HG03039 (cell line): Measurements from ENCODE around the gene RTN4RL2.

ENCODE experiments used
- ATAC-seq: cut with Tn5 transposase; IDR thresholded peaks from one replicate; pipeline ENCODE4 v1.9.1; 2021; ENCODE audit warnings: mild to moderate bottlenecking, moderate library complexity; ENCODE audit not compliant: unreplicated experiment

RTN4RL2 gene

GRCh38 chr11:57460022-57460757 is at the start of gene RTN4RL2:
Gene RTN4RL2, plus strand, starts transcription at chr11:57460528. Its CDS starts 338 bp downstream, at chr11:57460866.
- no peak for ATAC-seq

DNA sequence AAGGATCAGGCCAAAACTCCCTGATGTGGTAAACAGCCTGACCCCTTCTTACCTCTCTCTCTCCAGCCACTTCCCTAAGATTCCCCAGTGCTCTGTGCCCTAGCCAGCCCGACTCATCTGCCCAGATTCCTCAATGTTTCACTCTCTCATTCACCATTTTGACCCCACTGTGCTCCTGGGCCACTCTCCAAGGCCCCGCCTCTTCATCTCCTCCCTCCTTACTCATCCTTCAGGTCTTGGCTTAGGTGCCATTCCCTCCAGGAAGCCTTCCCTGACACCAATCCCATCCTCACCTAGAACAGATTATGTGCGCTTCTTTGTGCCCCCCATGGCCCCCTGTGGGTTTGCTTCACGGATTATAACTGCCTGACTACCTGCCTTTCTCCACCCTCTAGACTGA is 46.6 kb upstream of the RTN4RL2 start:
- ATAC-seq = no peak

GRCh38 chr11:57414612-57415212 is 45.6 kb upstream of the RTN4RL2 start:
- no peak for ATAC-seq

DNA sequence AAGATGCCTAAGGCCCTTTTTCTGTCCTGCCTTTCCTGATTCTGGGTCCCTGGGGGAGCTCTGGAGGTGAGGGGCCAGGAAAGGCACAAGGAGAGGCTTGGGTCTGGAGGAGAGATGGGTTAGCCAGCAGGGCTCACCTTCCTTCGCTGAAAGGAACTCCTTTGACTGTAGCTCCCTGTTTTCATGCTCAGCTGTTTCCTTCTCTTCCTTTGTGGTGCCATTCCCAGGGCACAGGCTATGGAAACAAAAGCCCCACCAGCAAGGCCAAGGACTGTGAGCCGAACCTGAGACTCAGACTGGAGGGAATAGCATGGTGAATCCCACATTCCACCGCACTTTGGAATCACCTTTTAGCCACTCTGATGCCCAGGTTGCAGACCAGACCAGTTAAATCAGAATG is 43.9 kb upstream of the RTN4RL2 start:
- ATAC-seq = no peak

- ATAC-seq = no peak
These were observed 43.3 kb upstream of the RTN4RL2 start for GRCh38 chr11:57417056-57417455.

- ATAC-seq = no peak
These were observed 42.2 kb upstream of the RTN4RL2 start for GRCh38 chr11:57418131-57418530.

- no peak for ATAC-seq
These were observed 41.2 kb upstream of the RTN4RL2 start for GRCh38 chr11:57419146-57419545.

- no peak for ATAC-seq
These were observed 39.3 kb upstream of the RTN4RL2 start for GRCh38 chr11:57421066-57421465.

GRCh38 chr11:57421805-57422204 is 38.5 kb upstream of the RTN4RL2 start:
- no peak for ATAC-seq

DNA sequence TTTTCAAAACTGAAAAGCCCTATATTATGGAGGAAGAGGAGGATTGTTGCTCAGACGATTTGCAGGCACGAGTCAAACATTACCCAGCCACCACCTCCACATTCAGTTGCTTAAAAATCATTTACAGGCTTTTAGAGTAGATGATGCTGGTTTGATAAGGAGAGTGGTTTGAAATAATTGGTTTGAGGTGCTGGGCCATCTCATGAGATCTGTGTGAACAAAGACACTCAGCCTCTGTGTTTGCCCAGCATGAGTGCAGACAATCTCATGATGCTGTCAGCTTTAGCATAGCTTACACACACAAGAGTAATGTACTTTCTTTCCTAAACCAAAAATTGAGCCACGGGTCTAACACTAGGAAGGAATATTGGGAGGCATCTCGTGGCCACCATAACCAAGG is 37.7 kb upstream of the RTN4RL2 start:
- no peak for ATAC-seq

DNA sequence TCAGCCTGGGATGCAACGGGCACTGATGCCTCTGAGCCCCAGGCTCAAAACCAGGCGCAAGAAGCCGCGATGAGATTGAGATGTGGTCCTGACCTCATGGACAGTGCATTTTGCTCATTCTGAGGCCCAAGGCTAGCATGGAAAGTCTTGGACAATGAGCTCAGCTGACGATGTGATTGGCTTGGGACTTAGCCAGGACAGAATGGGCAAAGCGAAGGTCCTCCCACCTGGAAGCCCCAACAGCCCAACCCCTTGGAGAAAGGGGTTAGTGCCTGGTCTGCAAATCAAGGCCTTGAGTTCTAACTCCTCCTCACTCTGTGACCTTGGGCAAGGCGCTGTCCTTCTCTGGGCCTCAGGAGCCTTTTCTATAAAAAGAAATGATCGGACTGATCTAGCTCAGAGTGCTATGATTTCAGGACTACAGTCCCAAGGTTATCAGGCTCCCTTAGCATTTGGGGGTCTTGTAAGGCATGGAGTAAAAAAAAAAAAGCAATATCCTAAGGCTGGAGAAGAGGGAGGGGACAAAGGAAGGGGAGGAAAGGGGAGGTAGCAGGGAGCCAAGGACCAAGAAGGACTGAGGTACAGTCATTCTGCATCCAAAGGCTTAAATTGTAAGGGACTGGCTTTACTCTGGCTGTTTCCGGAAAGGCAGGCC is 36.1 kb upstream of the RTN4RL2 start:
- ATAC-seq = no peak

DNA sequence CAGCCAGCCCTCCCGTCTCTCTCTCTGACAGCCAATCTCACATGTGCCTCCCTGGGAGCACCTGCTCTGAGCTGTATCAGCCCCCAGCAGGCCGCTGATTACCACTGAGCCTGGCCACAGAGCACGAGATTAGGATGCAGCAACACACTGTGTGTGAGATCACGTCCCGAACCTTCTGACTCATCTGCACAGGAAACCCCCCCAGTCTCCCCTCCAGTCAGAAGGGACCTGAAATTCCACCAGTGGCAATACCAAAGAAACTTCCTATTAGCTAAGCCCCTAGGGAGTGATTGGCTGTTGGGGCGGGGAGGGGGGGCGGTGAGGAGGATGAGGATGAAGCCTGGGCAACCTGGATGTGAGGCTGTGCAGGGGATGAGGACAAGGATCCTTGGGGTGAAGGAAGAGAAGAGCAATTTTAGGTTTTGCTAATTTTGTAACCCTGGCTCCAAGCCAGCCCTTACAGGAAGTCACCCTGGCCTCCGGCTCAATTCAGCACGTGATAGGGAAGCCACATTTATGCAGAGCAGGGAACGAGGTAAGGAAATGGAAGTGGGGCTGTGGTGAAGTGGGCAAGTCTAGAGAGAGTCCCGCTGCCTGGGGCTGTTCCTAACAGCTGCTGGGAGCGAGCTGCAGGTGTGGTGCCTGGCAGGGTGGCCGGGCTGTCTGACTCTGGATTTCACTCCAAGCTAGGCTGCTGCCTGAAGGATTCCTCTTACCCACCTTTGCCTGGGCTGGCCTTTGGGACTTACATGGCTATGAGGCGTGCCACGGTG is 35.4 kb upstream of the RTN4RL2 start:
- ATAC-seq = peak; percentile 95

DNA sequence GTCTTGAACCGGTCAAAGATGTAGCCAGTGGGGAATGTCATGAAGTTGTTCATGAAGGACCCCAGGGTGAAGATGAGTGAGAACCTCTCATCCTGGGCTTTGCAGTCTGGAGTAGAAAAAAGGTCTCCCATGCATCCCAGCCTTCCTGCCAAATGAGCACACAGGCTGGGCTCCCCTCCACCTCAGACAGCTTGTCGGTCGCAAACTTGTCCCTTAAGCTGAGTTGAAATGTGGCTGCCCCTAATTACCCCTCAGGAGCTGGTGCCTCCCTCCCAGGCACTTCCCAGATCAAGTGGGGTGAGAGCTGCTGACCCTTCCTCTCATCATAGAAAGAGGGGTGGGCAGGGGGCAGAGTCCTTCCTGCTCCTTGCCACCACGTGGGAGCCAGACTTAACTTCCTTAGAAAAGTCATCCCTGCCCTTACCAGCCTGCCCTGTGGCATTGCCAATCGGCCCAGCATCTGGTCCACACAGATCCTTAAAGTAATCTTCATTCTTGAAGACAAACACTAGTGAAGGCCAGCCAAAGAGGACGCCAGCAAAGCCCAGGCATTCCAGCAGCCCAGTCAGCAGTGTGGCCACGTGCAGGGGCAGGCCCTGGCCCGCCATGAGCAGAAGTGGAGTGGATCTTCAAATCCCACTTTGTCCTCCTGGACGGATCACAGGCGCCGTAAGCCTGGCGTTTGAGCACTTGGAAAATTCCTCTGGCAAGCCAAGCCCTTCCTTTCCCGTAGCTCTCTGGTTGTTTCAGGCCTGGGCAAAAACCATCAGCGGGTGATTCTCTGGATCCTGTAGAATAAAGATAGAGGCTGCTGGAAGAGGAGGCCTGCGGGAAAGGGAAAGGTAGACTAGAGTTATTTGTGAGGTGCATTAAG is 34.5 kb upstream of the RTN4RL2 start:
- ATAC-seq = no peak

DNA sequence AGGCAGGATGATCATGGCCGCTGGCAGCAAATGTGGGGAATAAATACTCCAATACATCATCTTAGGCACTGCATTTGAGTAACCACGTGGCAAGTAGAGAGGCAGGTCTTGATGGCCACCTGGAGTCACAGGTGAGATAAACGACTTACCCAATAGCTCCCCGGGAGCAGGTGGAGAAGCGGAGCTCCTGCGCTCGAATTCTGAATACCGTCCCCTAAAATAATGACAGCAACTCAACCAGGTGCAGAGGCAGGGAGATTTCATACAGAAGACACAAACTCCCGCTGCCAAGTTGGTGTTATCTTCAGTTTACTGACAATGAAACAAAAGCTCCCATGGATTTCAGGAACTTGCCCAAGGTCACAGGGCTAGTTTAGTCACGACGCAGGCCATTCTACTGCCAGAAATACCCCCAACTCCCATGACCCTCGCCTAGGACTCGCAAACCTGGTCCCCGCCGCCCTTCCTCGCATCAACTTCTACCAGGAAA is 33.8 kb upstream of the RTN4RL2 start:
- ATAC-seq = no peak

GRCh38 chr11:57426929-57427726 is 33.2 kb upstream of the RTN4RL2 start, which contains the start of gene SLC43A3:
Gene SLC43A3, minus strand, starts transcription at chr11:57427121. Its CDS starts 949 bp downstream, at chr11:57426172.
- peak; percentile 46 for ATAC-seq

GRCh38 chr11:57427727-57428082 is 32.6 kb upstream of the RTN4RL2 start:
- ATAC-seq = no peak

DNA sequence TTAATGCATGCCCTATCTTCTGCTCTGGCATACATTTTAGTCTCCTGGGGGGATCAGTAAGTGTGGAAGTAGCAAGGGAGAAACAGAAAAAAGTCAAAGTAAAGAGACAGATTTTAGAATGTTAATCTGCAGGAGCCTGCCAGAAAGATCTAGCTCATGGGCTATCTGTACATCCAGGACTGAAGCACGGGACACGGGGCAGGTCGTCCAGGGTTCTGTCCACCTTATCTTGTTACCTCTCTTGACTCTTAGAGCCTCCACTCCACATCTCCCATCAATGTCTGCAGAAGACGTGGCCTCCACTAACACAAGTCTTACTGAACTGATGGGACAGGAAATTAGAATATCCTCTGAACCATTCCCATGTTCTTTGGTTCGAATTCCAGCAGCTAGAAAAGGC is 31.7 kb upstream of the RTN4RL2 start:
- ATAC-seq = no peak

DNA sequence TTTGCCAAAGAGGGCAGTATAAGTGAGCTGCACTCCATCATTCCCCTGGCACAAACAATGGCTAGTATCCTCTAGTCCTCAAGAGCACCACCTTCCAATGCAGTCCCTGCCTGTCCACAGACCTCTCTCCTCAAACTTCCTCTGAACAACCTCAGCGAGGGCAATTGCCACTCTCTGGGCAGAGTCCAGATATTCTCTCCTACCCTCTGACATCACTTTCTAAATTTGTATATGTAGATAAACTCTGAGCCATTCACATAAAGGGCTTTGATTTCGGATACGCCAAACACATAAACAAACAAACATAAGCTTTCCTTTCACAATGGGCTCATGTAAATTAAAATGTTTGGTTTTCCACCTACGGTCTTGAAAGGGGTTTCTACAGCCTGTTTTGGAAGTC is 30.4 kb upstream of the RTN4RL2 start:
- ATAC-seq = no peak

GRCh38 chr11:57430952-57431351 is 29.4 kb upstream of the RTN4RL2 start:
- no peak for ATAC-seq
